Activated CD4-positive, alpha-beta T cell treated with anti-CD3 and anti-CD28 coated beads for 36 hours (primary cell): Measurements from ENCODE around the gene MNS1. TPM values are rescaled to one million over a fixed set of nuclear protein-coding genes. Genes with fewer than 3 reads are reported as not detected.
A peak's percentile ranks its signal among the peaks of the same experiment; 100 is the strongest.
"Not testable (repeated sequence)": the region's sequence is repeated elsewhere in the genome, so short reads cannot be mapped to it uniquely, and the experiment has no call there.

ENCODE experiments used
- ATAC-seq: fragments of 200-7000 bp; cut with Tn5 transposase; one replicate; pipeline ENCODE4 v1.10.0; 2021; ENCODE audit warnings: mild to moderate bottlenecking, moderate library complexity
- CTCF ChIA-PET: fragments of 350-600 bp; sonication (Branson Sonifier 250); formaldehyde crosslinking; loops from one replicate; lab custom pipeline; 2021; ENCODE audit warnings: antibody characterized with exemption; lab: Charles Lee
- POLR2A ChIA-PET: fragments of 350-600 bp; sonication (Branson Sonifier 250); formaldehyde crosslinking; loops from one replicate; lab custom pipeline; 2021; ENCODE audit warnings: antibody characterized with exemption, inconsistent platforms; lab: Charles Lee
- DNase-seq: peaks from one replicate; pipeline ENCODE4 v3.0.0-alpha.2; 2020
- H3K27ac Mint-ChIP-seq: one replicate; pipeline ENCODE4 v1.8.0; 2021; ENCODE audit warnings: mixed read lengths
- H3K27me3 Mint-ChIP-seq: one replicate; pipeline ENCODE4 v1.8.0; 2021; ENCODE audit warnings: mixed read lengths
- H3K36me3 Mint-ChIP-seq: one replicate; pipeline ENCODE4 v1.8.0; 2021; ENCODE audit warnings: low read depth, mixed read lengths
- H3K4me1 Mint-ChIP-seq: one replicate; pipeline ENCODE4 v1.8.0; 2021; ENCODE audit warnings: mixed read lengths
- H3K4me3 Mint-ChIP-seq: one replicate; pipeline ENCODE4 v1.8.0; 2021; ENCODE audit warnings: mild to moderate bottlenecking, moderate library complexity, mixed read lengths
- H3K9me3 Mint-ChIP-seq: one replicate; pipeline ENCODE4 v1.8.0; 2021; ENCODE audit warnings: low read depth, mixed read lengths
- intact Hi-C, 2 experiments: fragments of 100-400 bp; cut with DNase I in 1 of 2; cut with micrococcal nuclease in 1 of 2; formaldehyde crosslinking; loops; one replicate each; pipeline versions ENCODE4 v1.14.2 to v1.15.1; 2022 to 2024; cut with DNase I, micrococcal nuclease
- total RNA-seq, 2 experiments: library from RNA; stranded (reverse); gene quantifications; one replicate each; pipeline ENCODE4 v1.2.3, GENCODE V29; 2021

MNS1 gene, protein sequence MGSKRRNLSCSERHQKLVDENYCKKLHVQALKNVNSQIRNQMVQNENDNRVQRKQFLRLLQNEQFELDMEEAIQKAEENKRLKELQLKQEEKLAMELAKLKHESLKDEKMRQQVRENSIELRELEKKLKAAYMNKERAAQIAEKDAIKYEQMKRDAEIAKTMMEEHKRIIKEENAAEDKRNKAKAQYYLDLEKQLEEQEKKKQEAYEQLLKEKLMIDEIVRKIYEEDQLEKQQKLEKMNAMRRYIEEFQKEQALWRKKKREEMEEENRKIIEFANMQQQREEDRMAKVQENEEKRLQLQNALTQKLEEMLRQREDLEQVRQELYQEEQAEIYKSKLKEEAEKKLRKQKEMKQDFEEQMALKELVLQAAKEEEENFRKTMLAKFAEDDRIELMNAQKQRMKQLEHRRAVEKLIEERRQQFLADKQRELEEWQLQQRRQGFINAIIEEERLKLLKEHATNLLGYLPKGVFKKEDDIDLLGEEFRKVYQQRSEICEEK
- total RNA-seq: under 1 TPM; 0.41 to 0.74 TPM

DNA sequence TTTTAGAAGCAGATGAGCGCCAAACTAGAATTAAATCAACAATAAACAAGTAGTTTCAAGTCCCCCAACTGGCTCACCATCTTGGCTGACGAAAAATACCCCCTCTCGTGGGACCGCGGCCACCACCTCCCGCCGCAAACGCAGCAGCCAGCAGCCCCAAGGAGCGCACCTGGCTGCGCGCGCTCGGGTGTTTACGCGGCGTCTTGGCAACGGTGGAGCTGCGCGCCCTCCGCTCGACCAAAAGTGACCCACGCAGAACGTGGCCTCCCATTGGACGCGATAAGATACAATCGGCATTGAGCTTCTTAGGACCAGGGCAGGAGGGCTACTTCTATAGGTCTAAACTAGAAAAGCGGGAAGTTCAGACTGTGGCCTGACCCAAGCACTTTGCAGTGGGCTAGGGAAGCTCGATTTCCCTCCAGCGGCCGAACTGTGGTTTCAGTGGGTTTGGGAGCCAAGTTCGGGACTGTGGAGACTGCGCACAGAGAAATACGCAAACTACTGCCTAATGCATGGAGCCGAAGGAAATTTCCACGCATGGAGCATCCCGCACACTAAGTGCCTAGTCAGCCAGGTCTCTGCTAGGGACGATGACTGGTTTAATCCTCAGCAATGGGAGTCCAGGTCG is at the start of gene MNS1:
Gene MNS1 (minus strand): TSS at position 245 of the 628 bp plus-strand sequence. CDS start 165 bp downstream, at position 80.
- peaks cover 29% of the 10 kb centered on the region for H3K4me1 Mint-ChIP-seq
- no peaks in the 10 kb centered on the region for H3K36me3 Mint-ChIP-seq
- ChIA-PET CTCF (interaction anchor here (0.8 to 1.4 kb wide), 3 partner anchors 10 to 30 kb away, joined by 3 to 4 read pairs (median 3); no protein-coding TSS in a partner anchor), POLR2A (interaction anchor here (1.0 kb wide), 1 partner anchor 453 kb away, joined by 5 read pairs; the partner anchor contains the start of gene TCF12)
- intact Hi-C loops: loop anchor here (1.0 to 10.0 kb wide), 3 partner anchors 98 to 268 kb away; partner anchors contain the start of genes TEX9 (in 2 of the 2) and ZNF280D (in 1 of the 2)
- no peaks in the 10 kb centered on the region for H3K9me3 Mint-ChIP-seq
- peak within 1 kb of the TSS; percentile 42 for H3K27ac Mint-ChIP-seq
- DNase-seq: peak; percentile 90
- H3K4me3 Mint-ChIP-seq: peak within 1 kb of the TSS; percentile 84
- peak; percentile 97 for ATAC-seq
- H3K27me3 Mint-ChIP-seq: peaks cover 19% of the 10 kb centered on the region

DNA sequence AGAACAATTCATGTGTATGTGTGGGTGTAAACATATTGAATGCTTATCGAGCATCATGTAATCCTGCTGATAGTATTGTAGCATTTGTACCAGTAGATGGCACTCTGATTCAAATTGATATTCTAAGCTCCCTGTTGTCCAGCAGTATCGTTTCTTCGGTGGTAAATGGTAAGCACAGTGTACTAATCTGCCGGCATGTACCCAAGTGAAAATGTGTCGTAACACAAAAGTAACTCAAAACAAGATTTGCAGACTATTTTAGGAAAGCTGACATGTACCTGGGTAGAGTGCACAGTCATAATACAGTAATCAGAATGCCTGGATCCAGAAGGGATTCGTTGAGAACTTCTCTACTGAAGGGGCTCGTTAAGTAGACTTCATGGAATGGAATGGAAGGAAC is 31.7 kb upstream of the MNS1 start:
- peaks cover 10% of the 10 kb centered on the region for H3K27me3 Mint-ChIP-seq
- peaks cover 2% of the 10 kb centered on the region for H3K4me1 Mint-ChIP-seq
- POLR2A ChIA-PET: no interaction called here
- intact Hi-C loops: loop anchor here (1.0 kb wide), 1 partner anchor 373 kb away; no protein-coding TSS in a partner anchor
- no peaks in the 10 kb centered on the region for H3K36me3 Mint-ChIP-seq
- DNase-seq: no peak
- CTCF ChIA-PET: interaction anchor here (0.5 to 1.5 kb wide), 11 partner anchors 58 to 1031 kb away, joined by 3 to 13 read pairs (median 3); no protein-coding TSS in a partner anchor
- no peak overlapping the region for H3K4me3 Mint-ChIP-seq
- H3K9me3 Mint-ChIP-seq: no peaks in the 10 kb centered on the region
- no peak overlapping the region for H3K27ac Mint-ChIP-seq
- peak; percentile 72 for ATAC-seq

DNA sequence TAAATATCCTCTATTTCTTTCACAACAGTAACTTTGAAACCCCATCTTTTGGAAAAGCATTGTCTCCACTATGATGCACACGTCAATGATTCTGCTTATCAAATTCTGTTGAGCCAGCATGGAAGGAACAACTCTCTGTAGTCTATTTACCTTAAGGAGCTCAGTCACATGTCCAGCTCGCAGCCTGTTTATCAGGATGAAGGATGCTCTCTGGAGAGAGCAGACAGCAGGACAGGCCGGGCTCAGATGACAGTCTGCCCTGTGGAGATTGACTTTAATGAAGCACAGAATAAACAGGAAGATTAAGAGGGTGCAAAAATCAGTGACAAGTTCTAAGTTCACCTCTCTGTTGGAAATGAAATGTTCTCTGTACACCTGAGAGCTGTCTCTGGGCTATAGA is 30.6 kb upstream of the MNS1 start:
- H3K36me3 Mint-ChIP-seq: no peaks in the 10 kb centered on the region
- no peaks in the 10 kb centered on the region for H3K9me3 Mint-ChIP-seq
- peaks cover 10% of the 10 kb centered on the region for H3K27me3 Mint-ChIP-seq
- CTCF ChIA-PET: interaction anchor here (1.1 to 6.8 kb wide), 5 partner anchors 31 to 811 kb away, joined by 3 to 54 read pairs (median 4); partner anchors contain the start of gene MNS1
- no peak for ATAC-seq
- intact Hi-C loops: no loop called here
- peaks cover 2% of the 10 kb centered on the region for H3K4me1 Mint-ChIP-seq
- H3K27ac Mint-ChIP-seq: no peak overlapping the region
- DNase-seq: no peak
- no peak overlapping the region for H3K4me3 Mint-ChIP-seq
- POLR2A ChIA-PET: no interaction called here

DNA sequence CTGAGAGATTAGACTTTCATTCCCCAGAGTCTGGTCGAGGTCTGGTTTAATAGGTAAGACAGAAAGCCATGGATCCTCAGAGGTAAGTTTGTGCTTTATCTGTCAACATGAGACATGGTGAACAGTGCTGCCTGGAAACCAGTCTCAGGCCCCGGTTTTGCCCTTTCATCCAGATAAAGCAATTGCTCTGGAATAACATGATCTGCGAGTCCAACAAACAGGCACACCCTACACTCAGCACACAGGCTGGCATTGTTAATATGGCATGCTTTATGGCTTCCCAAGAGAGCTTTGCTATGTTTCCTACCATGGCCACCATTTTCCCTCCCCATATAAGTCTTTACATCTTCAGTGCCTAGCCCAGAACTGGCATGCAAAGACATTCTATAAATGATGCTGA is 30.1 kb upstream of the MNS1 start:
- POLR2A ChIA-PET: no interaction called here
- no peak overlapping the region for H3K27ac Mint-ChIP-seq
- no peak overlapping the region for H3K4me3 Mint-ChIP-seq
- H3K4me1 Mint-ChIP-seq: peaks cover 2% of the 10 kb centered on the region
- DNase-seq: no peak
- H3K36me3 Mint-ChIP-seq: no peaks in the 10 kb centered on the region
- intact Hi-C loops: no loop called here
- no peak for ATAC-seq
- CTCF ChIA-PET: interaction anchor here (0.7 to 6.8 kb wide), 5 partner anchors 31 to 812 kb away, joined by 3 to 54 read pairs (median 4); partner anchors contain the start of gene MNS1
- peaks cover 8% of the 10 kb centered on the region for H3K27me3 Mint-ChIP-seq
- H3K9me3 Mint-ChIP-seq: no peaks in the 10 kb centered on the region

DNA sequence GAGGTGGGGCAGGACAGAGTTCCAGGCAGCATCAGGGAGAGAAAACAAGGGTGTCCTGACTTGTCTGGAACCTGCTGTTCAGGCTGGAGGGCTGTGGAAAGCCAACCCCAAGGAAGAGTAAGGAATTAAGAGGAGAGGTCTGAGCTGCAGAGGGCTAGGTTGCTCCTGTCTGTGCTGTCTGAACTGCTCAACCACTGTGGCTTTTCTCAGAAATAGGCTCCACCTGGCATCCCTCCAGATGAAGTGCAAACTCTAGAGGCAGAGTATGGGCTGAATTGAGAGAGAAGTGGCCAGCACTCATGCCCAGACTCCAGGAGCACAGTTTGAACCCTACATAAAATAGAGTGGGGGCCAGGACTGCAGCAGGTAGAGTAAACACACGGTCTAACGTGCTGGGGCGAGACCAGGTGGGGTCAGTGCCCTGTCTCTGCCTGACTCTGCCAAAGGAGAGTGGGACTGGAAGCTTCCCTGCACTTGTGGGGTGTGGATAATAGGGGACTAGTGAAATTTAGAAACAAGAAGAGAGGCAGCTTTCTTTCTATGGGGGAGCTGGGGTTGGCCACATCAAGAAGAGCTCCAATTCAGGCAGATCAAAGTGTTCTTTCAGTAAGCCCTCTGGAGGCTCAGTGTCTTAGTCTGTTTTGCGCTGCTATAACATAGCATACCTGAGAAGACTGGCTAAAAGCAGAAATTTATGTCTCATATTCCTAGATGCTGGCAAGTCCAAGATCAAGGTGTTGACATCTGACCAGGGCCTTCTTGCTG is 28.0 kb upstream of the MNS1 start:
- H3K9me3 Mint-ChIP-seq: no peaks in the 10 kb centered on the region
- no peak for DNase-seq
- no peak overlapping the region for H3K4me3 Mint-ChIP-seq
- no peak overlapping the region for H3K27ac Mint-ChIP-seq
- intact Hi-C loops: loop anchor here in 1 of 2 experiments (5.0 kb wide), 1 partner anchor 814 kb away; no protein-coding TSS in a partner anchor
- ChIA-PET CTCF (interaction anchor here (0.6 to 6.8 kb wide), 7 partner anchors 10 to 814 kb away, joined by 3 to 54 read pairs (median 5); no protein-coding TSS in a partner anchor), POLR2A (no interaction called here)
- peaks cover 2% of the 10 kb centered on the region for H3K4me1 Mint-ChIP-seq
- H3K36me3 Mint-ChIP-seq: no peaks in the 10 kb centered on the region
- ATAC-seq: no peak
- peaks cover 4% of the 10 kb centered on the region for H3K27me3 Mint-ChIP-seq

DNA sequence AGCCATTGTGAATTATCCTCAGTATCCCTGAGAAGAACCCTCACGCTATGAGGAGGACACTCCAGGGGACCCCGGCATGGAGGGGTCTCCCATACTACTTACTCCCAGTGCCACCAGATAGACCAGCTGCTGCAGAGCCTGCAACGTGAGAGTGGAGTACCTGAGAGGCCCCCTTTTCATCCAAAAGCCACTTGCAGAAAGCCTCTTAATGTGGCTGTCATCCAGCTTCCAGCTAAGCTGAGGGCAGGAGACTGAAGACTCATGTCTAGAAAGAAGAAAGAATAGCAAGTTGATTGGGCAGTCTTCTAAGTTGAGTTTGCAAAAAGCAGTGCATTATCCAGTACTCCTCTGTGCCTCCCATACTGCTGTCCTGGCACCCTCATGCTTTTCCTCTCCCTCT is 27.3 kb upstream of the MNS1 start:
- peaks cover 2% of the 10 kb centered on the region for H3K4me1 Mint-ChIP-seq
- no peaks in the 10 kb centered on the region for H3K36me3 Mint-ChIP-seq
- CTCF ChIA-PET: interaction anchor here (0.6 to 6.8 kb wide), 7 partner anchors 11 to 814 kb away, joined by 3 to 54 read pairs (median 4); no protein-coding TSS in a partner anchor
- DNase-seq: no peak
- intact Hi-C loops: loop anchor here in 1 of 2 experiments (5.0 kb wide), 1 partner anchor 815 kb away; no protein-coding TSS in a partner anchor
- no peak overlapping the region for H3K27ac Mint-ChIP-seq
- POLR2A ChIA-PET: no interaction called here
- peaks cover 4% of the 10 kb centered on the region for H3K27me3 Mint-ChIP-seq
- H3K9me3 Mint-ChIP-seq: no peaks in the 10 kb centered on the region
- no peak overlapping the region for H3K4me3 Mint-ChIP-seq
- no peak for ATAC-seq

DNA sequence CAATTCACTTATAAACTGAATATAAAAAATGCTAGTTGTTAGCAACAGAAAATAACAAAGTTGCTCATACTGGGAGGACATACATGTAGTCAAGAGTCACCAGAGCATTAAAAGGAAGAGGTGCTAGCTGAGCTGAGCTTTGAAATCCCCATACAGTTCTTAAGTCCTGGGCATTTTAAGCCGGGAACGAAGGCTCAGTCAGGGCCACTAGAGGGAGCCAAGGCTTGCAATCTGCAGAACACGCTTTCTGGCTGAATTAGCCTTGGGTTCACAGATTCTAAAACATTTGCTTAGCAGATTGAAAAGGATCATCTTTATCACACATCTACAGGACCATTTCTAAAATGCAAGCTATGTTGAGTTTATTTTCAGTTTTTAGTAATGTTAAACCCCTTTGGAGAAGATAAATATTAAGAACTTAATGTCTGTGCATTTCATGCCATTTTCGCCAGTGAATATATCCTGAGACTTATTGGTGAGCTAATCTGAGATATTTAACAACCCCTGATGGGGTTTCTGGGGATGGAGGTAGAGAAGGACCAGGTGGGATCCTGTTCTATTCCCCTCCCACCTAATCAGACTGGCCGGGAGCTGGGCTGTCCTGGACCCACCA is 26.3 kb upstream of the MNS1 start:
- ChIA-PET CTCF (interaction anchor here (0.6 to 6.8 kb wide), 26 partner anchors 9 to 1150 kb away, joined by 3 to 54 read pairs (median 4); no protein-coding TSS in a partner anchor), POLR2A (interaction anchor here (0.5 kb wide), 1 partner anchor 9 kb away, joined by 3 read pairs; no protein-coding TSS in a partner anchor)
- intact Hi-C loops: loop anchor here (1.0 to 5.0 kb wide), 4 partner anchors 378 to 1036 kb away; no protein-coding TSS in a partner anchor
- DNase-seq: peak; percentile 78
- Mint-ChIP-seq H3K36me3 (no peaks in the 10 kb centered on the region), H3K4me1 (no peaks in the 10 kb centered on the region), H3K9me3 (no peaks in the 10 kb centered on the region), H3K4me3 (no peak overlapping the region), H3K27me3 (no peaks in the 10 kb centered on the region), H3K27ac (no peak overlapping the region)
- ATAC-seq: peak; percentile 49

DNA sequence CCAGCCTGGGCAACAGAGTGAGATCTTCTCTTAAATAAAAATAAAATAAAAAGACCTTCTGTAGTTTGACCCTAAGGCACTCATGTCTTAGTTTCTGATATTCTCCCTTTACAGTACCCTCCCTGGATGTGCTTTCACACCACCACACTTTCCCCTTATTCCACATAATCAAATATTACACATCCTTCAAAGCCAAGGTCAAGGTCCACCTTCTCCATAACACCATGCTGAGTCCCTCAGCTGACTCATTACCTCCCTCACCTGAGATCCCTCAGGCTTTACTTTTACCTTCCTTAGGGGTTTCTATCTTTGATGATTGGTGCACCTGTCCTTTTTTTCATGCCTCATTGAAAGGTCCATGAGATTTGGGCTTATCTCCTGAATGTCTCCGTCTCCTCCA is 25.5 kb upstream of the MNS1 start:
- intact Hi-C loops: loop anchor here (2.0 to 5.0 kb wide), 2 partner anchors 817 to 1036 kb away; no protein-coding TSS in a partner anchor
- DNase-seq (no peak), ATAC-seq (no peak)
- Mint-ChIP-seq H3K27ac (no peak overlapping the region), H3K4me3 (no peak overlapping the region), H3K4me1 (no peaks in the 10 kb centered on the region), H3K36me3 (no peaks in the 10 kb centered on the region), H3K27me3 (no peaks in the 10 kb centered on the region), H3K9me3 (no peaks in the 10 kb centered on the region)
- CTCF ChIA-PET: interaction anchor here (0.6 to 6.8 kb wide), 21 partner anchors 8 to 1151 kb away, joined by 3 to 54 read pairs (median 4); partner anchors contain the start of gene MNS1
- POLR2A ChIA-PET: interaction anchor here (0.5 kb wide), 1 partner anchor 9 kb away, joined by 3 read pairs; no protein-coding TSS in a partner anchor

DNA sequence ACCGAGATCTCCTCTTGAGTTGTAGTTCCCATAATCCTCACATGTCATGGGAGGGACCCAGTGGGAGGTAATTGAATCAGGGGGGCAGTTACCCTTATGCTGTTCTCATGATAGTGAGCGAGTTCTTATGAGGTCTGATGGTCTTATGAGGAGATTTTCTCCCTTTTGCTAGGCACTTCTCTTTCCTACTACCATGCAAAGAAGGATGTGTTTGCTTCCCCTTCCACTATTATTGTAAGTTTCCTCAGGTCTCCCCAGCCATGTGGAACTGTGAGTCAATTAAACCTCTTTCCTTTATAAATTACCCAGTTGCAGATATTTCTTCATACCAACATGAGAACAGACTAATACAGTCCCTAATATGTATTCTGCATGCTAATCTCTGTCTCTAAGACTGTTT is 21.3 kb upstream of the MNS1 start:
- H3K27me3 Mint-ChIP-seq, H3K27ac Mint-ChIP-seq, H3K4me3 Mint-ChIP-seq, ATAC-seq, CTCF ChIA-PET, H3K4me1 Mint-ChIP-seq, DNase-seq, H3K36me3 Mint-ChIP-seq, H3K9me3 Mint-ChIP-seq, POLR2A ChIA-PET, intact Hi-C loops: not testable (repeated sequence)

DNA sequence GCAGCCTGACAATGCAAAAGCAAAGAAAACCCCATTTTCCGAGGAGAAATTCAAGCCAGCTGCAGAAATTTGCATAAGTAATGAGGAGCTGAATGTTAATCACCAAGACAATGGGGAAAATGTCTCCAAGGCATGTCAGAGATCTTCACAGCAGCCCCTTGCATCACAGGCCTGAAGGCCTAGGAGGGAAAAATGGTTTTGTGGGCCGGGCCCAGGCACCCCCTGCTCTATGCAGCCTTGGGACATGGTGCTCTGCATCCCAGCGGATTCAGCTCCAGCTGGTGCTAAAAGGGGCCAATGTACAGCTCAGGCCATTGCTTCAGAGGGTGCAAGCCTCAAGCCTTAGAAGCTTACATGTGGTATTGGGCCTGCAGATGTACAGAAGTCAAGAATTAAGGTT is 20.5 kb upstream of the MNS1 start:
- CTCF ChIA-PET: interaction anchor here (0.6 kb wide), 2 partner anchors 429 to 828 kb away, joined by 3 to 4 read pairs; no protein-coding TSS in a partner anchor
- DNase-seq, H3K27me3 Mint-ChIP-seq, H3K4me3 Mint-ChIP-seq, H3K9me3 Mint-ChIP-seq, POLR2A ChIA-PET, H3K4me1 Mint-ChIP-seq, H3K27ac Mint-ChIP-seq, intact Hi-C loops, H3K36me3 Mint-ChIP-seq, ATAC-seq: not testable (repeated sequence)
